HG03439 (cell line): Measurements from ENCODE around the gene CYB5RL.

Experiments
- ATAC-seq: cut with Tn5 transposase; IDR thresholded peaks from one replicate; pipeline ENCODE4 v1.9.1; 2021; ENCODE audit warnings: mild to moderate bottlenecking, moderate library complexity; ENCODE audit not compliant: unreplicated experiment

Gene CYB5RL

DNA sequence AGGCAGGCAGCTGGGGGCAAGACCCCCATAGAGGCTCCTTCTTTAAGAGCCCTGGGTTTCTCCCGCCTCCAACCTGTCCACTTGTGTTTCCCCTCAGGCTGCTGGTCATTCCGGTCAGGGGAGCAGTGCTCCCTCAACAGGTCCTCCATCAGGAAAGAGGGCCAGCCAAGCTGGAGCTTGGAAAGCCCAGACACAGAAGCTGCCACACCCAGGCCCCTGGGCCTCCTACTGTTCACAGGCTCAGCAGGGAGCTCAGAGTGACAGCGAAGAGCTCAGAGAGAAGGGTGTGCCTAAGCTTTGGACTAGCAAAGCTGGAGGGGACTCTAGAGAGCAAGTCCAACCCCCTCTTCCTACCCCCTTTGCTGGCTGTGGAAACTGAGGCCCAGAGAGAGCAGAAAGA is 36.8 kb downstream of the CYB5RL start:
- no peak for ATAC-seq

DNA sequence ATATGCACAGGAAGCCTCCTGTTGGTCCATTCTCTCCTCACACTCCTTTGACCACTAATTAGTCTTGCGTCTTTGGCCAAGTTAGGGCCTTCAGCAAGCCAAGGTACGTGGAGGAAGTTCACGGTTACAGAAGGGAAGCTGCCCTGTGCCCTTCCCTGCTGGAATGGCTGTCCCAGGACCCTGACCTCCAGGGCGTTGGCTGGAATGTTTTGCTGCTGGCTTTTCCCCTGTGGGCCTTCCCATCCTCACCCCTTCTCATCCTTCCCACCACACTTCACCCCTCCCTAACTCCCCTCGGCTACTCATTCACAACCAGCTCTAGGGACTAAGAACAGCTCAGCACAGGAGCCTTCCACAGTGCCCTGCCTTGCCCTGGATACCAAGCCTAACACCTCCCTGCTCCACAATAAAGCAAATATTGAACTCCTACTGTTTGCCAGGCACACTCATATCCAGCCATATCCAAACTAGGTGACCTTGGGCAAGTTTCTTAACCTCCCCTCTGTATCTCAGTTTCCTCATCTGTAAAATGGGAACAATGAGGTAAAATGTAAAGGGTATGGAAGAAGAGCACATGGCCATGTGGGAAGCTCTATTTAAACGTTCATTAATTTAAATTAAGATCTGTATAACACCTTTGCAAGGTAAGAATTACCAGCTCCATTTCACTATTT is 38.2 kb downstream of the CYB5RL start:
- ATAC-seq = no peak

DNA sequence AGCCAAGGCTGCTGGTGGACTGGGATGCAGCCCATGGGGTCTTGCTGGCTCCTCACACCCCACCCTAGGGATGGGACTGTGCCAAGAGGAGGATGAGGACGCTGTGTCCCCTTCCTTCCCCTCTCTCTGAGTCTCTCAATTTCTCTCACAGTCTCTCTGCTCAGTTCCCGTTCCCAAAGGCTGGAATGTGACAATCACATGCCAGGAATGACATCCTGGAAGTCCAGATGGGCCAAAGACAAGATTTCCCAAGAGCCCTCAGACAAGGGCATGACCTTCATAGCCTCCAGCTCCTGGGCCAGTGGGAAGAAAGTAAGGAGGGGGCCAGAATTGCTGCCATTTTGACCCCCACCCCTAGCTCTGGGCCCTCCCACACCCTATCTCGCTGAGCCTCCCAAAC is 39.5 kb downstream of the CYB5RL start:
- no peak for ATAC-seq

DNA sequence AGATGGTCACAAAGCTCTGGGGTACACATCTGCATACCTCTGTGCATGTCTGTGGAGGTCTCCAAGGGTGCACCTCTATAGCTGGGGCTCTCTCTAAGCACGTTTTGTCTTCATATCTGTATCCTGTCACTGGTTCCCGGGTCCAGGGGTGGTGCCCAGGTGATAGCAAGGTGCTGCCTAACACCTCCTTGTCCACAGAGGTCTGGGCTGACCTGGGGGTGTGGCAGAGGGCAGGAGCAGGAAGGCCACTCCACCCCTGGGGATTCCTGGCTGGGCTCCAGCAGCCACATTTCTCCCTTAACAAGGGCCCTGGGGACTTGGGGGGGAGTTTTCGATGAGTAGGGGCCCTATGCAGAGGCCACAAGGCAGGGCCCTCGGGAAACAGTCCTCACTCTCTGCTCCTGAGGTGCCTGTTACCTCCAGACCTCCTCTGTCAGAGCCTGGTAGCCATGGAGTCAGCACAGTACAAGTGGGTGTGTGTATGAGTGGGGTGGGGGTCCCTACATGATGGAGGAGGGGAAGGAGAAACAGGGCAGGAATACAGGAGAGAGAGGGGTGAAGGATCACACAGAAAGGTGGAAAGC is 40.0 kb downstream of the CYB5RL start:
- no peak for ATAC-seq

DNA sequence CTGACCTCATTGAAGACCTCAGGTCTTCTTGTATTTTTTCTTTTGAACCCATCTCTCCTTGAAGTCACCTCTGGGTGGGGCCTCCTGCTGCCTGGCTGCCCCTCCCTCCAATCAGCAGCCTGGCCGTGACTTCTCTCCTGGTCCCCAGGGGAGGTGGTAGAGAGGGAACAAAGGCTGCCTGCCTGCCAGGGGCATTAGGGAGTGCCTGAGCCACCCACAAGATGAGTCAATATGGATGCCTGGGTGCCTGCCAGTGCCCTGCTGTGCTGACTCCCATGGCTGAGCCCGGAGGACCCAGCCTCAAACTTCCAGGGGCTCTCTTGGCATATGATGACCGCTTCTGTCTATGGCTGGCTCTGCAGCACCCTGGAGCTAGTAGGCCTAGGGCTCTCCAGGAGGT is 41.8 kb downstream of the CYB5RL start:
- ATAC-seq = no peak

DNA sequence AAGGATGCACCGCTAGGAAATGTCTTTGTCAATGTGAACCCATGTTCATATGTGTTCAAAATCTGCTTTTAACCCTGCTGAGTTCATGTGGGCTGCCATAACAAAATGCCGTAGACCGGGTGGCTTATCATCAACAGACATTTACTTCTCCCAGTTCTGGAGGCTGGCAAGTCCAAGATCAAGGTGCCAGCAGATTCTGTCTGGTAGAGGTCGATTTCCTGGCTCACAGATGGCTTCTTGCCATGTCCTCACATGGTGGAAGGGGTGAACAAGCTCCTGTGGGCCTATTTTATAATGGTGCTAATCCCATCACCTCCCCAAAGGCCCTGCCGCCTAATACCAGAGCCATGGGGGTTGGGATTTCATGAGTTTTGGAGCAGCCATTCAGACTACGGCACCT is 42.4 kb downstream of the CYB5RL start:
- ATAC-seq = no peak

DNA sequence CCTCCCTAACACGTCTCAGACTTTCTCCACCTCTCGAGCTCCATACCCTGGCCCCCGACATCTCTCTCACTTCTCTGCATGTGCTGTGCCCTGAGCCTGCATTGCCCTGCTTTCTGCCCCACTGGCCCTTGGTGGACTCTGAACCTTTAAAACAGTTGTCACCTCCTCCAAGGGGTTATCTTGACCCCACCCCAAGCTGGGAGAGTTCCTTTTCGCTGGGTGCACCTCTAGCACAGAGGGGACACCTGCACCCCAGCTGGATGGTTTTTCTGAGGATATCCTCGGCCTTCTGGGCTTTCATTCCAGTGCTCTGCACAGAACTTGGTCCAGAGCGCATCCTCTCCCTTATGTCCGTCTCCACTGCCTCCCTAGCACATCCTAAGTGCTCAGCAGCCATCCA is 42.8 kb downstream of the CYB5RL start:
- ATAC-seq = no peak

DNA sequence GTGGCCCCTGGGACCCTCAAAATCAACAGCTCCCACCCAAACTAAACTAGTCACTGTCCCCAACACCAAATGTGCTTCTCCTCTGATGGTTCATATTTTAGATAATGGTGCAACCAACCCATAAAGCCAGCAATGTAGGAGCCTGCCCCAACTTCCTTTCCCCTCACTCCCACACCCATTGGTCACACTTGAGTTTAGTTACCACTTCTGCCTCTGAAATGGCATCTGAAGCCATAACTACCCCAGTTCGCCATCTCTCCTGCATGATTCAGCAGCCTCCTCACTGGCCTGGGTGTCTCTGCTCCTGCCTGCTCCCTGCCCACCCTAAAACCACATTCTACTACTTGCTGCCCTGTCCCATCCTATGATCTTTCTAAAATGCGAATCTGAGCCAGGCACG is 43.6 kb downstream of the CYB5RL start:
- no peak for ATAC-seq

DNA sequence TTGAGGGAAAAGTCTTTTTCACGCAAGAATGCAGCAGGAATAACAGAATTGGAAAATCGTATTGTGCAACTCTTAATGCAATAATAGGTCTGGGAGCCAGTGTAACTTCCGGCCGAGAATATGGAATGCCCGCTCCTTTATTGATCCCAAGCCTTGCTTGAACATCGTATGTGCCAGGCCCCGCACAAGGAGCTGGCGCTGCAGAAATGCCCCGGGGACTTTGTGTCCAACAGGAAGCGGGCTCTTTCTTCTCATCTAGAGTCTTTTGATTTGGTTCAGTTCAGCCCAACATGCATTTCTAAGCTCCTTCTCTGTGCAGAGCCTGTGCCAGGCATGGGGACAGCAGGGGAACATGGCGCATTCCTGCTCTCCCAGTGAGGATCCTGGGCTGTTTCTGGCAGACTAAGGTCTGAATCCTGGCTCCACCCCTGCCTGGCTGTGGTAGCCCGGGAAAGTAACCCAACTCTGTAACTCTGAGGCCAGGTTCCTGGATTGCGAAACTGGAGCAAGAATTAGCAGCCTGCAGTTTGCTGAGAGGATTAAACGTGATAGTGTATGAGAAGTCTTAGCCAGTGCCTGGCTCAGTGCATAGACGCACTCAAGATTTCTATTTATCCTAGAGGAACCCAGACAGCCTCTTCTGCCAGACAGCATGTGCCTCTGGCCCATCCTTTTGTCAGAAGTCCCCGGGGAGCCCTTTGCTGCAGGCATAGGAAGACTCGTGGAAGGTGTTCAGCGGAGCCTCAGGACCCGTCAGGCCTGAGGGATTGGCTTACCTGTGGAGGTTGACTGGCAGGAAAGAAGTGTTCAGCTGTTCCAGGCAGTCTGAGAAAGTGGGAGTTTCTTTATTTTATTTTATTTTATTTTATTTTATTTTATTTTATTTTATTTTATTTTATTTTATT is 46.0 kb downstream of the CYB5RL start:
- ATAC-seq = no peak

DNA sequence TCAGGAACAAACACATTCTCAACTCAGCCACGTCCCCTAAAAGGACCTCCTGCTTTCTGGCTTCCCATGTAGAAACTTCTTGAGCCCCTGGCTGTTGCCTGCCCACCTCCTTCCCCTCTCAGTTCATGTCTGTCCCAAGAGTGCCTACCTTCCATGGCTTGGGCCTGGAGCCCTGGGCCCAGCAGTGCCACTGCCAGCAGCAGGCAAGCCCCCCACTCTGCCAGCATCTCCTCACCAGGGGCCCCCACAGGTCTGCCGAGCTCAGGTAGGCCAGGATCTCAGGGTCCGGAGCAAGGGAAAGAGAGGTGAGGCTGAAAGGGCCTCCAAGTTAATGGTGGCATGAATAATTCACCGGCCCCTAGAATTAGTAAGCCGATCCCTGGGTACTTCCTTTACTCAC is 47.1 kb downstream of the CYB5RL start, which contains the start of gene CDCP2:
TSS of gene CDCP2 (minus strand) at position 305 of the 400 bp plus-strand sequence. CDS start at position 227, 78 bp downstream.
- no peak for ATAC-seq

DNA sequence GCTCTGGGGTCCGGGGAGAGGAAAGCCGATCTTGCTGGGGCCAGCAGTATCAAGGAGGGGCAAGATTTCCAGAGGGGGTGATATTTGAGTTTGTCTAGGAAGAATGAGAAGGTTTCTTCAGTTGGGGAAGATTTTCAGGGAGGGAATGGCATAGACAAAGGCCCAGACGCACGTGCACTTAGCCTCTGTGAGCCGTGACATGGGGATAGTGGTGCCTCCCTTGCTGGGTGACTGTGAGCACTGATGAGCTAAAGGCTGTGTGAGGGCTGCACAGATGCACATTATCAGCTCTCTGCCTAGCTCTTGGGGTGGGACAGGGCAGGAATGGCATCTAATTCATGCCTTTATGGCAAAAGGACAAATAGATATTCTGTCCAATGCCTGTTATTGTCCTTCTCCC is 48.8 kb downstream of the CYB5RL start:
- ATAC-seq = no peak
